ENCODE data around the gene MLH3.

DNA sequence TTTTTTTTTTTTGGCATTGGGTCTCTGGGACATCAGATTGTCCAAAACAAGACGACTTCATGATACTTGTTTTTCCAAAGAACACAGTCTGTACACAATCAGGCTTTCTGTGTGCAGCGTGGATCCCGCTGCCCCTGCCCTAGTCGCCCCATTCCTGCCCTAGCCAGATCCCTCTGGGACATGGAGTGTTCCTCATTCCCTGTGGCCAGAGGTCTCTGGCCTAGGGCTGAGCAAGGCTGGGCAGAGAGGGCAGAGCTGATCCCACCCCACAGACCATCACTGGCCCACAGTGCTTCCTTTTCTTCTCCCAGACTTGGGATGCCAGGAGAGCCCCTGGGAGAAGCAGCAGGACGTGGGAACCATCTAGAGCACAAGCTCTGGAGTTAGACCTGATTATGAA, 69.4 kb downstream of the MLH3 start:
- TF ChIP-seq NR3C1 (CRISPR knock-in tag; IDR thresholded peaks at IDR 0.05) (no peak), EZH2 (conservative IDR thresholded peaks at IDR 0.05; ENCODE audit: low read depth, low read length) (no peak), CHD2 (IDR thresholded peaks at IDR 0.05; ENCODE audit: low read depth, low read length) (no peak)

Data from HepG2 (cell line).